Measurements from ENCODE around the gene WDR33.

WDR33 gene

GRCh38 chr2:127652786-127653357 is 158.1 kb downstream of the WDR33 start:
- no peak for DNase-seq

GRCh38 chr2:127651971-127652550 is 158.9 kb downstream of the WDR33 start:
- no peak for DNase-seq

GRCh38 chr2:127651381-127651809 is 159.6 kb downstream of the WDR33 start:
- no peak for DNase-seq
